ENCODE measurements around the gene LRRC8B.

GRCh38 chr1:89643577-89643976 lies 118.9 kb downstream of the LRRC8B start:
- no peak for TF ChIP-seq CTCF (IDR thresholded peaks at IDR 0.05; ENCODE audit: insufficient read depth, low read length, poor library complexity, severe bottlenecking)
- TF ChIP-seq EZH2phosphoT487 (conservative IDR thresholded peaks at IDR 0.05; ENCODE audit: low read length) = no peak

Measured in SU-DHL-6 (cell line).